PC-9 (cell line): ENCODE measurements around the gene CYFIP2. TPM values are rescaled to one million over a fixed set of nuclear protein-coding genes. Genes with fewer than 3 reads are reported as not detected.

Experiments
- BruUV-seq: library from RNA; stranded (reverse); fragments of 400-500 nt; replicated peaks from 2 replicates; lab custom pipeline; 2021; lab: Mats Ljungman, UMichigan
- CTCF ChIA-PET: fragments of 300-600 bp; sonication (Branson Sonifier 250); formaldehyde crosslinking; loops from one replicate; lab custom pipeline; 2022; ENCODE audit warnings: antibody characterized with exemption; lab: Charles Lee
- POLR2A ChIA-PET: fragments of 300-600 bp; sonication (Branson Sonifier 250); formaldehyde crosslinking; loops from one replicate; lab custom pipeline; 2022; ENCODE audit warnings: antibody characterized with exemption; ENCODE audit not compliant: unreplicated experiment; lab: Charles Lee
- DNase-seq, 2 experiments: peaks; one replicate each; pipeline versions ENCODE4 v3.0.0 to v3.0.0-alpha.2; 2015 to 2022; ENCODE audit warnings: mixed read lengths in 1 of 2
- H2AFZ ChIP-seq: fragments of 200-600 bp; sonication (generic); 2 replicates; pipeline ENCODE4 v1.8.1; 2017; ENCODE audit warnings: antibody characterized with exemption
- H3F3A ChIP-seq: fragments of 200-600 bp; sonication (generic); 2 replicates; pipeline ENCODE4 v1.8.1; 2017; ENCODE audit warnings: antibody characterized with exemption, mild to moderate bottlenecking, low read depth; ENCODE audit not compliant: insufficient read depth
- H3K27ac ChIP-seq: fragments of 200-600 bp; sonication (generic); 2 replicates; pipeline ENCODE4 v1.6.1; 2016; ENCODE audit warnings: mixed run types
- H3K27me3 ChIP-seq: fragments of 200-600 bp; sonication (generic); 2 replicates; pipeline ENCODE4 v1.6.1; 2016; ENCODE audit warnings: low read depth, mixed run types; ENCODE audit not compliant: insufficient read depth
- H3K36me3 ChIP-seq: fragments of 200-600 bp; sonication (generic); 2 replicates; pipeline ENCODE4 v1.6.1; 2016; ENCODE audit warnings: low read depth, mixed run types
- H3K4me1 ChIP-seq: fragments of 200-600 bp; sonication (generic); replicated peaks from 2 replicates; pipeline ENCODE4 v1.6.1; 2016; ENCODE audit warnings: mixed run types; ENCODE audit not compliant: insufficient read depth
- H3K4me2 ChIP-seq: fragments of 200-600 bp; sonication (generic); 2 replicates; pipeline ENCODE4 v1.6.1; 2017; ENCODE audit warnings: mixed run types
- H3K4me3 ChIP-seq: fragments of 200-600 bp; sonication (generic); 2 replicates; pipeline ENCODE4 v1.6.1; 2016; ENCODE audit warnings: mixed run types
- H3K79me2 ChIP-seq: fragments of 200-600 bp; sonication (generic); 2 replicates; pipeline ENCODE4 v1.6.1; 2017; ENCODE audit warnings: low read depth, mixed run types
- H3K9me2 ChIP-seq: fragments of 200-600 bp; sonication (generic); 2 replicates; pipeline ENCODE4 v1.8.1; 2017; ENCODE audit warnings: mild to moderate bottlenecking; ENCODE audit not compliant: insufficient read depth
- H3K9me3 ChIP-seq: fragments of 200-600 bp; sonication (generic); 2 replicates; pipeline ENCODE4 v1.8.1; 2016; ENCODE audit warnings: low read depth; ENCODE audit not compliant: insufficient read depth
- H4K20me1 ChIP-seq: fragments of 200-600 bp; sonication (generic); 2 replicates; pipeline ENCODE4 v1.8.1; 2017; ENCODE audit not compliant: insufficient read depth
- EZH2 ChIP-seq: fragments of 200-600 bp; sonication (generic); IDR thresholded peaks from 2 replicates; pipeline ENCODE4 v1.8.0; 2017; ENCODE audit warnings: antibody characterized with exemption, low read depth
- intact Hi-C: fragments of 100-400 bp; cut with micrococcal nuclease; formaldehyde crosslinking; loops from one replicate; pipeline ENCODE4 v1.10.0; 2022; ENCODE audit not compliant: unreplicated experiment
- total RNA-seq: library from RNA; stranded (reverse); gene quantifications from 2 replicates; pipeline ENCODE4 v1.2.3, GENCODE V29; 2021
- TF ChIP-seq, protein P1 (sequence below): fragments of 200-600 bp; sonication (generic); conservative IDR thresholded peaks from 2 replicates; pipeline ENCODE4 v1.6.1; 2017; ENCODE audit warnings: mixed run types, antibody characterized with exemption, mild to moderate bottlenecking, moderate library complexity

CYFIP2 gene
- total RNA-seq, 1 experiment from 2014 or later = not detected

DNA sequence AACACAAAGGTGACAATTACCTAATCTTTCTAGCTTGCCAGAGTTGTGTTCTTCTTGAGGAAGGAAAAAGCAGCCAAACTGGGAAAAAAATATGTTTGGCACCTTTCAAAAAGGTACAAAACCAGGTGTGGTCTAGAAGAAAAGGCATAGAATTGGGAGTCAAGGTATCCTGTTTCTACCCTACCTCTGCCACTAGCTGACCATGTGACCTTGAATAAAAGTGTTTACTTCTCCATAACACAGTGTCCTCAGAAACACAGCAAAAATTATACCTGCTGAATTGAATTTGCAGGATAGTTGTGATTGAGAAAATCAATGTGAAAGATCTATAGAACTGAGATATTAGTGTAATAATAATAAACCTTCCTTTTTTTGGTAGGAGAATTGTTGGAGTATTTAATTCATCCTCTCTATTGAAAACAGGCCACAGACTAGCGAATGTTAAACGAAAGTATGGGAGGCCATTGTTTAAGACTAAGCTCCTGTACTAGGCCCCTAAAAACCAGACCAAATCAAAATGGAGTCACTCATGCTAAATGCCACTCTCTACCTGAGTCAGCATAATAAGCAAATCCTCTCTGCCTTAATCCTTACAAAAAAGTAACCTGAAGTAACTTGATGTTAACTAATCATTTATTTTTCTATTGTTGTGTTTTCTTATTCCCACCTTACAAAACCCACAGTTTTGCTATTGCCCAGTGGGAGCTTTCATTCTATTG, 12.6 kb downstream of the CYFIP2 start:
- H3K9me3 ChIP-seq = no peaks in the 10 kb centered on the region; the same call in 1 of the 2 replicates
- no peaks in the 10 kb centered on the region for H4K20me1 ChIP-seq
- H3K9me2 ChIP-seq = no peaks in the 10 kb centered on the region
- ChIA-PET POLR2A (no interaction called here), CTCF (no interaction called here)
- H3K79me2 ChIP-seq = no peaks in the 10 kb centered on the region
- intact Hi-C loops = no loop called here
- no peaks in the 10 kb centered on the region for H3K4me1 ChIP-seq
- H3K27ac ChIP-seq = no peak overlapping the region
- H3K4me2 ChIP-seq = no peak overlapping the region
- H3K36me3 ChIP-seq = no peaks in the 10 kb centered on the region
- no peak overlapping the region for H2AFZ ChIP-seq
- no peak overlapping the region for H3K4me3 ChIP-seq
- no peaks in the 10 kb centered on the region for H3K27me3 ChIP-seq
- no peak for DNase-seq
- TF ChIP-seq EZH2 = no peak
- TF ChIP-seq, protein P1, sequence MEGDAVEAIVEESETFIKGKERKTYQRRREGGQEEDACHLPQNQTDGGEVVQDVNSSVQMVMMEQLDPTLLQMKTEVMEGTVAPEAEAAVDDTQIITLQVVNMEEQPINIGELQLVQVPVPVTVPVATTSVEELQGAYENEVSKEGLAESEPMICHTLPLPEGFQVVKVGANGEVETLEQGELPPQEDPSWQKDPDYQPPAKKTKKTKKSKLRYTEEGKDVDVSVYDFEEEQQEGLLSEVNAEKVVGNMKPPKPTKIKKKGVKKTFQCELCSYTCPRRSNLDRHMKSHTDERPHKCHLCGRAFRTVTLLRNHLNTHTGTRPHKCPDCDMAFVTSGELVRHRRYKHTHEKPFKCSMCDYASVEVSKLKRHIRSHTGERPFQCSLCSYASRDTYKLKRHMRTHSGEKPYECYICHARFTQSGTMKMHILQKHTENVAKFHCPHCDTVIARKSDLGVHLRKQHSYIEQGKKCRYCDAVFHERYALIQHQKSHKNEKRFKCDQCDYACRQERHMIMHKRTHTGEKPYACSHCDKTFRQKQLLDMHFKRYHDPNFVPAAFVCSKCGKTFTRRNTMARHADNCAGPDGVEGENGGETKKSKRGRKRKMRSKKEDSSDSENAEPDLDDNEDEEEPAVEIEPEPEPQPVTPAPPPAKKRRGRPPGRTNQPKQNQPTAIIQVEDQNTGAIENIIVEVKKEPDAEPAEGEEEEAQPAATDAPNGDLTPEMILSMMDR = no peak
- BruUV-seq = no TSS peak
- H3F3A ChIP-seq = no peaks in the 10 kb centered on the region

DNA sequence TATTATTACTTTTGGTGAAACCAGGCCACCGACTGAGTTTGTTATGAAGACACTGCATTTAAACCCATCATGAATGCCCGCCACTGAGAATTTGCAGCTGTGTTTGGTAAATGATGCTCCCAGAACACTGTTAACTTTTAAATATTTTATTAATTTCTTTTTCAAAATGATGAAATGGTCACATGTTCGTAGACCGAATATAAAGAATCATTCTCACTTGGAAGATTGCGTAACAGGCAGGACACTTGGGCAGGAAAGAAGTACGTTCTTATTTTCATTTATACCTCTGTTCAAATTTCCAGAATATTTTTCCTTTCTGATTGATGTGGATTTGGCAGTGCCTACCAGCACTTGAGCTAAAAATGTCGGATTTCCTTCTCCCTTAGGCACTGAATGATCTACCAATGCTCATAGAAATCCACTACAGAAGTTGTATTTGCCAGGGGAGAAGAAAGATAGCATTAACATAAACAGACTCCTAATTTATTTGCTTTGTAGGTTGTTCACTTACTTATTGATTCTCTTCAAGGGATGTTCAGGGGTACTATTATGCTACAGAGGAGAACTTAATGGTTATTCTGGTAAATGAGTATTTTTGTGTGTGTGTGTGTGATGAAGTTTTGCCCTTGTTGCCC, 13.8 kb downstream of the CYFIP2 start:
- no peaks in the 10 kb centered on the region; the same call in 1 of the 2 replicates for H3K9me3 ChIP-seq
- no peaks in the 10 kb centered on the region for H3K36me3 ChIP-seq
- no peak overlapping the region for H3K4me2 ChIP-seq
- intact Hi-C loops = no loop called here
- no peaks in the 10 kb centered on the region for H4K20me1 ChIP-seq
- no peaks in the 10 kb centered on the region for H3K79me2 ChIP-seq
- BruUV-seq = no TSS peak
- H3K27ac ChIP-seq = no peak overlapping the region
- DNase-seq = no peak
- no peak overlapping the region for H3K4me3 ChIP-seq
- ChIA-PET CTCF (no interaction called here), POLR2A (no interaction called here)
- no peaks in the 10 kb centered on the region for H3K9me2 ChIP-seq
- TF ChIP-seq, protein P1 = no peak
- no peak for TF ChIP-seq EZH2
- no peaks in the 10 kb centered on the region for H3F3A ChIP-seq
- H2AFZ ChIP-seq = no peak overlapping the region
- no peaks in the 10 kb centered on the region for H3K4me1 ChIP-seq
- 0 out of 2 replicates have a peak, but pooled peaks cover 3% of the 10 kb centered on the region for H3K27me3 ChIP-seq

DNA sequence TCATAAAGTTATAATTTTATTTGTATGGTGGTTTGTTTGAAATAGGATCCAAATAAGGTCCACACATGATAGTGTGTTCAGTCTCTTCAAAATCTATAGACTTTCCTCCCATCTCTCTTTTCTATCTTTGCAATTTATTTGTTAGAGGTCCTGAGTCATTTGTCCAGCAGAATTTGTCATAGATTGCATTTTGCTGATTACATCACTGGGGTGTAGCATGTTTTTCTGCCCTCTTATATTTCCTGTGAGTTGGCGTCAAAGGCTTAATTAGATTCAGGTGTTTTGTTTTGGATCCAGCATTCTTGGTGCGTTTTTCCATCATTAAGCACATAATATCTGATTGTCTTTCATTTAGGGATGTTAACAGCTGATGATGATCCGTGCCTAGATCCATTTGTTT, 15.0 kb downstream of the CYFIP2 start:
- no peaks in the 10 kb centered on the region for H3F3A ChIP-seq
- H3K36me3 ChIP-seq = no peaks in the 10 kb centered on the region
- no peaks in the 10 kb centered on the region for H3K4me1 ChIP-seq
- TF ChIP-seq, protein P1 = no peak
- no peaks in the 10 kb centered on the region; the same call in 1 of the 2 replicates for H3K9me3 ChIP-seq
- no peak for DNase-seq
- no peak overlapping the region for H3K4me2 ChIP-seq
- 0 out of 2 replicates have a peak, but pooled peaks cover 5% of the 10 kb centered on the region for H3K27me3 ChIP-seq
- intact Hi-C loops = no loop called here
- H2AFZ ChIP-seq = no peak overlapping the region
- H3K9me2 ChIP-seq = no peaks in the 10 kb centered on the region
- no peak overlapping the region for H3K27ac ChIP-seq
- H3K79me2 ChIP-seq = no peaks in the 10 kb centered on the region
- H4K20me1 ChIP-seq = no peaks in the 10 kb centered on the region
- no peak overlapping the region for H3K4me3 ChIP-seq
- POLR2A ChIA-PET = no interaction called here
- CTCF ChIA-PET = no interaction called here
- BruUV-seq = no TSS peak
